Measurements from ENCODE around the gene PPP4R3A. TPM values are rescaled to one million over a fixed set of nuclear protein-coding genes. Genes with fewer than 3 reads are reported as not detected.

PPP4R3A gene
- total and polyA plus RNA-seq, 10 of the 15 experiments (the other 5 are each of a cell fraction or from before 2014, with no cell fraction given): 19.4 to 97.8 (median 62.9) TPM

DNA sequence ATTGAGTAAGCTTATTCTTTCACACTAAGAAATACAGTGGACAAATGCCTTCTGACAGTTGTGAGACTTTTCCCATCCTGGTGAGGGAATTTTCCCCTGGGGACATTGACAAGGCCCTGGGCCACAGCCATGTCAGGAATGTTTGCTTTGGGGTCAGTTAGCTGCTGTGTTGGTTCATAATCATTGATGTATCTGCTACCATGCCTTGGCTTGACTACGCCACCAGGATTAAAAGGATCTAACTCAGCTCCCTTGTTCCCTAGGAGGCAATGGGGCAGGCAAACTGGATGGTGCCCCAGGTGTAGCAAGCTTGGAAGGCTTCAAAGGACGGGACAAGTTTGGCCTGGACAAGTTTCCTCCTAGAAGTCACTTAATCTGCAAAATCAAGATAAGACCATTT lies 89.4 kb downstream of the PPP4R3A start (continued):
- TF ChIP-seq KAT2A (conservative IDR thresholded peaks at IDR 0.05; ENCODE audit: control insufficient read depth, low read depth, low read length) (no peak), RAD21 (IDR thresholded peaks at IDR 0.05; ENCODE audit: insufficient read depth, low read depth, low read length) (no peak), TCF12 (IDR thresholded peaks at IDR 0.05; ENCODE audit: low read depth, low read length) (no peak), ZNF24 (IDR thresholded peaks at IDR 0.05) (no peak)
- TF ChIP-seq, protein P1, sequence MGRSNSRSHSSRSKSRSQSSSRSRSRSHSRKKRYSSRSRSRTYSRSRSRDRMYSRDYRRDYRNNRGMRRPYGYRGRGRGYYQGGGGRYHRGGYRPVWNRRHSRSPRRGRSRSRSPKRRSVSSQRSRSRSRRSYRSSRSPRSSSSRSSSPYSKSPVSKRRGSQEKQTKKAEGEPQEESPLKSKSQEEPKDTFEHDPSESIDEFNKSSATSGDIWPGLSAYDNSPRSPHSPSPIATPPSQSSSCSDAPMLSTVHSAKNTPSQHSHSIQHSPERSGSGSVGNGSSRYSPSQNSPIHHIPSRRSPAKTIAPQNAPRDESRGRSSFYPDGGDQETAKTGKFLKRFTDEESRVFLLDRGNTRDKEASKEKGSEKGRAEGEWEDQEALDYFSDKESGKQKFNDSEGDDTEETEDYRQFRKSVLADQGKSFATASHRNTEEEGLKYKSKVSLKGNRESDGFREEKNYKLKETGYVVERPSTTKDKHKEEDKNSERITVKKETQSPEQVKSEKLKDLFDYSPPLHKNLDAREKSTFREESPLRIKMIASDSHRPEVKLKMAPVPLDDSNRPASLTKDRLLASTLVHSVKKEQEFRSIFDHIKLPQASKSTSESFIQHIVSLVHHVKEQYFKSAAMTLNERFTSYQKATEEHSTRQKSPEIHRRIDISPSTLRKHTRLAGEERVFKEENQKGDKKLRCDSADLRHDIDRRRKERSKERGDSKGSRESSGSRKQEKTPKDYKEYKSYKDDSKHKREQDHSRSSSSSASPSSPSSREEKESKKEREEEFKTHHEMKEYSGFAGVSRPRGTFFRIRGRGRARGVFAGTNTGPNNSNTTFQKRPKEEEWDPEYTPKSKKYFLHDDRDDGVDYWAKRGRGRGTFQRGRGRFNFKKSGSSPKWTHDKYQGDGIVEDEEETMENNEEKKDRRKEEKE (IDR thresholded peaks at IDR 0.05): no peak
- TF ChIP-seq, protein P2, sequence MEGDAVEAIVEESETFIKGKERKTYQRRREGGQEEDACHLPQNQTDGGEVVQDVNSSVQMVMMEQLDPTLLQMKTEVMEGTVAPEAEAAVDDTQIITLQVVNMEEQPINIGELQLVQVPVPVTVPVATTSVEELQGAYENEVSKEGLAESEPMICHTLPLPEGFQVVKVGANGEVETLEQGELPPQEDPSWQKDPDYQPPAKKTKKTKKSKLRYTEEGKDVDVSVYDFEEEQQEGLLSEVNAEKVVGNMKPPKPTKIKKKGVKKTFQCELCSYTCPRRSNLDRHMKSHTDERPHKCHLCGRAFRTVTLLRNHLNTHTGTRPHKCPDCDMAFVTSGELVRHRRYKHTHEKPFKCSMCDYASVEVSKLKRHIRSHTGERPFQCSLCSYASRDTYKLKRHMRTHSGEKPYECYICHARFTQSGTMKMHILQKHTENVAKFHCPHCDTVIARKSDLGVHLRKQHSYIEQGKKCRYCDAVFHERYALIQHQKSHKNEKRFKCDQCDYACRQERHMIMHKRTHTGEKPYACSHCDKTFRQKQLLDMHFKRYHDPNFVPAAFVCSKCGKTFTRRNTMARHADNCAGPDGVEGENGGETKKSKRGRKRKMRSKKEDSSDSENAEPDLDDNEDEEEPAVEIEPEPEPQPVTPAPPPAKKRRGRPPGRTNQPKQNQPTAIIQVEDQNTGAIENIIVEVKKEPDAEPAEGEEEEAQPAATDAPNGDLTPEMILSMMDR (IDR thresholded peaks at IDR 0.05 in 2 of 3, conservative IDR thresholded peaks at IDR 0.05 in 1 of 3; ENCODE audit: control insufficient read depth in 2 of 3, extremely low read depth in 1 of 3, insufficient read depth in 1 of 3, low read depth in 3 of 3, low read length in 3 of 3): no peak

DNA sequence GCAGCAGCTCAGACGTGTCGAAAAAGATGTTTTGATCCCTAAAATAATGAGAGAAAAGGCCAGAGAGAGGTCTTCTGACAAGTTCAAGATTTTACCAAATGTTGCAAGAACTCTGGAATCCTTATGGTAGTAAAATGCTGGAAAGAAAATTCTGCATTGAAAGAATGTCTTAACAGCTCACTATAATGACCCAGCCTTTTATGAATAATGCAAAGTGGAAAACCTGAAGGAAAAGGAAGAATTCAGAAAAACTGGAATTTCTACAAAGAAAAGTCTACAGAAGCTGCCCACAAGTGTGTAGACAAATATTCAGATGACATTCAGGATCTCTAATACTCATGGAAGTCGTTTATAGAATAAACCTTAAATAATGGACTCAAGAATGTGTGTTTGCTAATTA lies 90.7 kb downstream of the PPP4R3A start:
- no peak overlapping the region for H3K27ac ChIP-seq (ENCODE audit: control insufficient read depth, insufficient read depth)
- TF ChIP-seq, protein P3, sequence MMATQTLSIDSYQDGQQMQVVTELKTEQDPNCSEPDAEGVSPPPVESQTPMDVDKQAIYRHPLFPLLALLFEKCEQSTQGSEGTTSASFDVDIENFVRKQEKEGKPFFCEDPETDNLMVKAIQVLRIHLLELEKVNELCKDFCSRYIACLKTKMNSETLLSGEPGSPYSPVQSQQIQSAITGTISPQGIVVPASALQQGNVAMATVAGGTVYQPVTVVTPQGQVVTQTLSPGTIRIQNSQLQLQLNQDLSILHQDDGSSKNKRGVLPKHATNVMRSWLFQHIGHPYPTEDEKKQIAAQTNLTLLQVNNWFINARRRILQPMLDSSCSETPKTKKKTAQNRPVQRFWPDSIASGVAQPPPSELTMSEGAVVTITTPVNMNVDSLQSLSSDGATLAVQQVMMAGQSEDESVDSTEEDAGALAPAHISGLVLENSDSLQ (IDR thresholded peaks at IDR 0.05): no peak
- TF ChIP-seq HDAC6 (IDR thresholded peaks at IDR 0.05; ENCODE audit: unreplicated experiment) (no peak), EZH2 (IDR thresholded peaks at IDR 0.05; ENCODE audit: borderline replicate concordance, control insufficient read depth, low read depth, low read length) (no peak), ETV6 (conservative IDR thresholded peaks at IDR 0.05 in 1 of 2, IDR thresholded peaks at IDR 0.05 in 1 of 2; ENCODE audit: borderline replicate concordance in 1 of 2, low read depth in 1 of 2) (0 out of 4 replicates have a peak, but pooled peaks of 1 of the 2 experiments have one; percentile 3), CHD1 (IDR thresholded peaks at IDR 0.05; ENCODE audit: low read depth, low read length) (no peak), BRCA1 (IDR thresholded peaks at IDR 0.05; ENCODE audit: low read depth, low read length) (no peak)
- TF ChIP-seq, protein P4, sequence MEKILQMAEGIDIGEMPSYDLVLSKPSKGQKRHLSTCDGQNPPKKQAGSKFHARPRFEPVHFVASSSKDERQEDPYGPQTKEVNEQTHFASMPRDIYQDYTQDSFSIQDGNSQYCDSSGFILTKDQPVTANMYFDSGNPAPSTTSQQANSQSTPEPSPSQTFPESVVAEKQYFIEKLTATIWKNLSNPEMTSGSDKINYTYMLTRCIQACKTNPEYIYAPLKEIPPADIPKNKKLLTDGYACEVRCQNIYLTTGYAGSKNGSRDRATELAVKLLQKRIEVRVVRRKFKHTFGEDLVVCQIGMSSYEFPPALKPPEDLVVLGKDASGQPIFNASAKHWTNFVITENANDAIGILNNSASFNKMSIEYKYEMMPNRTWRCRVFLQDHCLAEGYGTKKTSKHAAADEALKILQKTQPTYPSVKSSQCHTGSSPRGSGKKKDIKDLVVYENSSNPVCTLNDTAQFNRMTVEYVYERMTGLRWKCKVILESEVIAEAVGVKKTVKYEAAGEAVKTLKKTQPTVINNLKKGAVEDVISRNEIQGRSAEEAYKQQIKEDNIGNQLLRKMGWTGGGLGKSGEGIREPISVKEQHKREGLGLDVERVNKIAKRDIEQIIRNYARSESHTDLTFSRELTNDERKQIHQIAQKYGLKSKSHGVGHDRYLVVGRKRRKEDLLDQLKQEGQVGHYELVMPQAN (conservative IDR thresholded peaks at IDR 0.05): no peak

More for the DNA sequence above, 90.7 kb downstream of the PPP4R3A start:
- peaks cover 0 to 2% of the 10 kb centered on the region in 2 experiments; a peak in 1 of 4 replicates for H3K36me3 ChIP-seq (ENCODE audit: control insufficient read depth in 2 of 2, insufficient read depth in 2 of 2, low read length in 1 of 2)
- no peak overlapping the region; the same call in 1 of the 2 replicates for H2AFZ ChIP-seq (ENCODE audit: control insufficient read depth, low read depth, low read length)
- intact Hi-C loops (cut with micrococcal nuclease; ENCODE audit: unreplicated experiment): loop anchor here (1.0 to 5.0 kb wide), 3 partner anchors 96 to 243 kb away; partner anchors contain the start of gene GPR68
- H3K4me2 ChIP-seq (ENCODE audit: control insufficient read depth, insufficient read depth): peak overlapping the region; percentile 11; the same call in 1 of the 2 replicates
- no peak overlapping the region for H3K9ac ChIP-seq (ENCODE audit: control insufficient read depth, insufficient read depth, low read length)
- no peak for FAIRE-seq
- SMC1A ChIA-PET (ENCODE audit: uncharacterized antibody, unreplicated experiment): interaction anchor here (0.7 to 15.4 kb wide), 7 partner anchors 19 to 104 kb away, joined by 3 to 210 read pairs (median 6); no protein-coding TSS in a partner anchor
- ATAC-seq: no peak
- no TSS peak for BruUV-seq (replicated peaks)
- H3K4me3 ChIP-seq: no peak overlapping the region
- POLR2A ChIA-PET: interaction anchor here (1.0 to 2.7 kb wide), 3 partner anchors 21 to 96 kb away, joined by 3 to 11 read pairs (median 4); no protein-coding TSS in a partner anchor
- peaks cover 35% of the 10 kb centered on the region for H3K79me2 ChIP-seq (ENCODE audit: control insufficient read depth, insufficient read depth, low read length)
- no peaks in the 10 kb centered on the region for H4K20me1 ChIP-seq (ENCODE audit: control insufficient read depth, insufficient read depth)
- peaks cover 17% of the 10 kb centered on the region for H3K4me1 ChIP-seq (ENCODE audit: control insufficient read depth, insufficient read depth, low read length)
- RAD21 ChIA-PET (ENCODE audit: unreplicated experiment): interaction anchor here (1.0 to 10.0 kb wide), 5 partner anchors 66 to 243 kb away, joined by 3 to 236 read pairs (median 15); no protein-coding TSS in a partner anchor
- in situ Hi-C loops (cut with MboI): no loop called here
- 14% methylated on average over 3 of the region's 3 CpGs for WGBS (ENCODE audit: insufficient coverage, insufficient replicate concordance, low lambda C conversion rate, missing lambda C conversion rate)
- DNase-seq (ENCODE audit: low read depth, low spot score): no peak
- no peaks in the 10 kb centered on the region for H3K9me3 ChIP-seq (replicated peaks; ENCODE audit: control insufficient read depth, insufficient read depth, low read length)
- H3K27me3 ChIP-seq (replicated peaks in 1 of 2; ENCODE audit: control insufficient read depth in 2 of 2, insufficient read depth in 2 of 2, low read length in 1 of 2): no peaks in the 10 kb centered on the region
- CTCF ChIA-PET: interaction anchor here (1.1 to 19.0 kb wide), 11 partner anchors 8 to 577 kb away, joined by 3 to 242 read pairs (median 7); no protein-coding TSS in a partner anchor

Data from GM12878 (cell line).